Measurements from ENCODE around the gene TMEM141.
"Not testable (repeated sequence)": the region's sequence is repeated elsewhere in the genome, so short reads cannot be mapped to it uniquely, and the experiment has no call there.

TMEM141 gene

DNA sequence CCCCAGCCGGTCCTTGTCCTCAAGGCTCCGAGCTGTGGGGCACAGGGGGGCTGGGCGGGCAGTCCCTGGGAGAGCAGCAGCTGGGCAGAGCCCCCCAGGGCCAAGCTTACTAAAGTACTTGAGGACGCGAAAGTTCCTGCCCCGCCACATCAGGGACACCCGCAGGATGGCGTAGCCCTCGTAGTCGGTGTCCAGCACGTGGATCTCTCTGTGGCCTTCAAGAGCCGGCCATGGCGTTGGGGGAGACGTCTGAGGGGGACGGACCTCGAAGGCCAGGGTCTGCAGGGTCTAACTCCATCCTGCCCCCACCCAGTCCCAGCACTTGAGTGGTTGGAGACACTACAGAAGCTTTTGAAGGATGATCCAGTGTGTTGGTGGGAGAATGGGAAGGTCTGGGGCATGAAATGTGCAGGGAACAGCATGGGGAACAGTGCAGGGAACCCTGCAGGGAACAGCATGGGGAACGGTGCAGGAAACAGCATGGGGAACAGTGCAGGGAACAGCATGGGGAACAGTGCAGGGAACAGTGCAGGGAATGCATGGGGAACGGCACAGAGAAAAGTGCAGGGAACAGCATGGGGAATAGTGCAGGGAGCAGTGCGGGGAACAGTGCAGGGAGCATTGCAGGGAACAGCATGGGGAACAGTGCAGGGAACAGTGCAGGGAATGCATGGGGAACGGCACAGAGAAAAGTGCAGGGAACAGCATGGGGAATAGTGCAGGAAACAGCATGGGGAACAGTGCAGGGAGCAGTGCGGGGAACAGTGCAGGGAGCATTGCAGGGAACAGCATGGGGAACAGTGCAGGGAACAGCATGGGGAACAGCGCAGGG is 35.6 kb upstream of the TMEM141 start:
- DNase-seq (ENCODE audit: low read depth), result not testable (repeated sequence)

DNA sequence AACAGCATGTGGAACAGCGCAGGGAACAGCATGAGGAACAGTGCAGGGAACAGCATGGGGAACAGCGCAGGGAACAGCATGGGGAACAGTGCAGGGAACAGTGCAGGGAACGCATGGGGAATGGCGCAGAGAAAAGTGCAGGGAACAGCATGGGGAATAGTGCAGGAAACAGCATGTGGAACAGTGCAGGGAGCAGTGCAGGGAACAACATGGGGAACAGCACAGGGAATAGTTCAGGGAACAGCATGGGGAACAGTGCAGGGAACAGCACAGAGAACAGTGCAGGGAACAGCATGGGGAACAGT is 35.1 kb upstream of the TMEM141 start:
- DNase-seq (ENCODE audit: low read depth), result no peak

DNA sequence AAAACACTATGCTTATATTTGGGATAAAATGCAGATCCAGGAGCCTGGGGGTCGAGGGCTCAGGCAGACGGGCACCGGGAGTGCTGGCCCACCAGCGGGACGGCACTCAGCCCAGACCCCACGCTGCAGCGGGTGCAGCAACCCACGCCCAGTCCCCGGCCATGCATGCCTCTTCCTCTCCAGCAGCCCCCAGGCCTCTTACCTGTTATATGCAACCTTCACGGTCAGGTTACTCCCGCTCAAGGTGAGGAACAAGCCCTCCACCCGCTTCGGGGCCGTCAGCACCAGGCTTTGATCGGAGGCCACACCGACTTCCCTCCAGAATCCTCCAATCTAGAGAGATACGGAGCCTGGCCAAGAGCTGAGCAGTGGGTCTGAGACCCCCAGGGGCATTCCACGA is 34.3 kb upstream of the TMEM141 start:
- DNase-seq (ENCODE audit: low read depth), result no peak

DNA sequence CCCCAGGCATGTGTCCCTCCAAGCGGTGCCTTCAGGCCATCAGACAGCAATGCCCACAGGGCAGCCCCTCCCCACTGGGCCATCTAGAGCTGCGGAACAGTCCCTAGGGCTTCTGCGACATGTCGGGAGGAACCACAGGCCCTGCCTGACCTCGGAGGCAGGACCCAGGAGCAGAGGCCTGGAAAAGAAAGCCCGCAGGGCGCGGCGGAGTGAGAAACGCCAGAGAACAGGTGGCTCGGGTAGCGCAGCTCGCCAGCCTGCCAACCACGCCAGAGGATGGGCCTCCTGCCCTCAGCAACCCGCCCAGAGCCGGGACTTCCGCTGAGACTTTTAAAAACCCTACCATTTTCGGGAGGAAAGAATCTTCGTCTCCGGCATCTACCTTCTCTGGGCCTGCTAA is 33.8 kb upstream of the TMEM141 start:
- DNase-seq (ENCODE audit: low read depth), result no peak

DNA sequence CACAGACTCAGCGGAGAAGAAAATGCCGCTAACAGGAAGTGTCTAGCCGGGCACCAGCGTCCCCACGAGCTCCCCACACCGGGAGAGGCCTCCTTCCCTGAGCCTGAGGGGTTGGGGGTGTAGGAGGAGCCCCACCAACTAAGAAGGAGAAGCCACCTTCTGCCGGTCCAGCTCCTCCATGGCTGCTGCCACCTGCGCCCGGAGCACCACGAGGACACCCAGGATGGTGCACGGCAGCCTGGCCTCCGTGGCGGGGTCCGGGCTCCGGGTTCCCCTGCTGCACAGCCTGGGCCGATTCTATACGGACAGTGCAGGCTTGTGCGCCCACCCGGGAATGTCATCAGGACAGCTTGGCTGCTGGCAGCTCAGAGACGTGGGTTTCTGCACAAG is 33.4 kb upstream of the TMEM141 start:
- DNase-seq (ENCODE audit: low read depth), result no peak

DNA sequence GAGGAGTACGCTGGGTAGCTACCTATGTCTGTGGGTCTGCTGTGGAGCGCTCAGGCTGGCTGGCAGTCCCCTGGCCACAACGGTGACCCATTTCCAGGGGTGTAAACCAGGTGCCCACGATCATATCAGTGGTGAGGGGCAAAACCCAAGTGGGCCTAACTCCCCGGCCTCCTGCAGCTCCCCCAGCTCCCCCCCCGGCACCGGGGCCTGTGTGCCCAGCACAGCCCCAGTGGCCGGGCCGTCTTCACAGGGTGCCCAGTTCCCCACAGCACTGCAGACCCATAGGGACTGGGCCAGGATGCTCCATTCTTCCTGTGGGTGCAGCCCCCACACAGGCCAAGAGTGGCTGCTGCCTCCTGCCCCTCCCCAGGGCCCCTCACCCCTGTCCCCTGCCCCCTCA is 32.1 kb upstream of the TMEM141 start:
- DNase-seq (ENCODE audit: low read depth), result no peak

DNA sequence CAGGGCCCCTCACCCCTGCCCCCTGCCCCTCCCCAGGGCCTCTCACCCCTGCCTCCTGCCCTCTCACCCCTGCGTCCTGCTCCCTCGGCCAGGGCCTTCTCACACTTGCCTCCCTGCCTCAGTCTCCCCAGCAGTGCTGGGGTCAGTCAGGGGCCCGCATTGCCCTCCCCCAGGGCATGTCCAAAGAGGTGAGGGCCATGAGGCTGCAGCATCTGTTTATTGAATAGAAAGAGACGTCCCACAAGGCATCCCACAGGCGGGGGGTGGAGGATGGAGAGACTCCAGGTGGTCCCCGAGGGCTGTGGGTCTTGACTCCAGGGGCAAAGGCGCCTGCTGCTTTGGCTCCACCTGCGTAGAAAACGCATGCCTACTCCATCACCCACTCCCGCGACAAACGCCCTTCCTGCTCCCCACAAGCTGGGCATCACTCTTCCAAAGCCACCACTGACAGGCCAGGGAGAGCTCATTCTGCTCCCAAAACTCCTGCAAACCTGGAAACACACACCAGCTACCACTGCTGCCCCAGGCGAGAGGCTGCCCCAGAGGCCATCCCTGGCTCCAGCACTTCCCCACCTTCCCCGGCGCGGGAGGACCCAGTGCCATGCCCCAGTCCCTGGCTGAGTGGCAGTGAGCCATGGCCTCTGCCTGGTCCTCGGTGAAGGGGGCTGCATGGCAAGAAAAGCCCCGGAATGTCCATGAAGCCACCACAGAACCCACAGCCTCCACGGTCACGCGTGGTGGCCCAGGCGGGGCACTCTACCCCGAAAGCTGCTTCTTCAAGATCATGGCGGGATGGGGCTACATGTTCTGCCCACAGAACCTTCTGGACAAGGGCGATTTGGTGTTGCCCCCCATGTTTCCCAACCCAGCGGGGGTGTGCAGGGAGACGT is 31.5 kb upstream of the TMEM141 start:
- DNase-seq (ENCODE audit: low read depth), result no peak

DNA sequence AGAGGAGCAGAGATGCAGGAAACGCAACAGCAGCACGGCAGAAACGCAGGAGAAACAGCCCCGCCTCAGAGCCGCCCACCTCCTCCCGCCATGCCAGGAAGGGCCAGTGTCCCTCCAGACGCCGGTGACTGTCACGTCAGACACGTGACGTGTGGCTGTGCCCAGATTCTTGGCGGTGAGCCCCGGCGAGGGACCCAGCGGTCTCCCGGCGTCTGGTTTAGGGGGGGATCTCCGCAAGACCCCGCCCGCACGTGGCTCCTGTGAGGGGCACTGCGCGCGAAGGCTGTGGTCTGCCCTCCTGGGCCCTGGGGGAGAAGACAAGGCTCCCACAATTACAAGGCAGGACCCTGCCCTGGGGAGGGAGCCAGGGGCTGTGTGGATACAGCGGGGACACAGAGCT is 30.7 kb upstream of the TMEM141 start:
- DNase-seq (ENCODE audit: low read depth), result no peak

DNA sequence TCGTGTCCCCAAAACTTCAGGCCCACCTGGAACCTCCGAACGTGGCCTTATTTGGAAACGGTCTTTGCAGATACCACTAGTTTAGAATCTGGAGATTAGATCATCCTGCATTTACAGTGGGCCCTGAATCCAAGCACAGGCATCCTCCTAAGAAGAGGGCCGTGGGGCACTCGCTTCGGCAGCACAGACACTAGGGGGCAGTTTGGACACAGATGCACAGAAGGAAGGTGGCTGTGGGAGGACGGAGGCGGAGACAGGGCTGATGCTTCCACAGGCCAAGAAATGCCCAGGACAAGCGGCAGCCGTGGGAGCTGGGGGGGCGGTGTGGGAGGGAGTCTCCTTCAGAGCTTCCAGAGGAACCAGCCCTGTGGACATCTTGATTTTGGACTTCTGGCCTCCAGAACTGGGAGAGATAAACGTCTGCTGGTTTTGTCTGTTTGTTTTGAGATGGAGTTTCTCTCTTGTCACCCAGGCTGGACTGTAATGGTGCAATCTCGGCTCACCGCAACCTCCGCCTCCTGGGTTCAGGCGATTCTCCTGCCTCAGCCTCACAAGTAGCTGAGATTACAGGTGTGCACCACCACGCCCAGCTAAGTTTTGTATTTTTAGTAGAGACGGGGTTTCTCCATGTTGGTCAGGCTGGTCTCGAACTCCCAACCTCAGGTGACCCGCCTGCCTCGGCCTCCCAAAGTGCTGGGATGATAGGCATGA is 30.2 kb upstream of the TMEM141 start:
- DNase-seq (ENCODE audit: low read depth), result not testable (repeated sequence)

DNA sequence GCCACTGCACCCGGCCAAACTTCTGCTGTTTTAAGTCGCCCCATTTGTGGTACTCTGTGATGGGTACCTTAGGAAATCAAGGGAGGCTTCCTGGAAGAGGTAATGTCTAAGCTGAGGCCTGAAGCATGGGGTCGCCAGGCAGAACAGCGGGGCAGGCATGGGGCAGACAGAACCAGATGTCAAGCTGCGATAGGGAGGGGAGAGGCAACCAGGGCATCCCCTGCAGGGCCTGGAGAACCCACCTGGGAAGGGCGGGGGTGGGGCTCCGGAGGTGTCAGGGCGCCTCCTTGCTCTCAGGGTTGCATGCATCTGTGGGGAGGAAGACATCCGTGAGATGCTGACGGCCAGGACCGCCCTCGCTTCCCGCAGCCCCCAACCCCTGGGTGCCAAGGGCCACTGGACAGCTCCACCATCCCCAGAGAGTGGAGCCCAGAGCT is 29.6 kb upstream of the TMEM141 start:
- no peak for DNase-seq (ENCODE audit: low read depth)

DNA sequence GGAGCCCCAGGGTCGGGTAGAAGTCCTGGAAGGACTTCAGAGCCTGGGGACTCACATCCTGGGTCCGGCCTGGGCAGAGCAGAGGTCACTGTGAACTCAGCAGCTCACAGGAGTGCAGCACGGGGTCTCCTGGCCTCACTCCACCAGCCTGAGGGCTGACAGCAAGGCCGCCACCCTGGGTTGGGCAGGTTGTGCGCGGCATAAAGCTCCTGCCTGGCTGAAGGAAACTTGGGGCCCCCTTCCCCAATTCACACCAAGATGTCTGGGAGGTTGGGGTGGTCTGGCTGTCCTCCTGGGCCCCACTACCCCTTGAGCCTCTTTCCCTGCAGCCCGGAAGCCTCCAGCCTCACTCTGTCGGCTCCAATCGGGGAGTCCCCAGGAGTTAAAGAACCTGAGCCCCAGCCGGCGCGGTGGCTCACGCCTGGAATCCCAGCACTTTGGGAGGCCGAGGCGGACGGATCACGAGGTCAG is 28.9 kb upstream of the TMEM141 start:
- no peak for DNase-seq (ENCODE audit: low read depth)

DNA sequence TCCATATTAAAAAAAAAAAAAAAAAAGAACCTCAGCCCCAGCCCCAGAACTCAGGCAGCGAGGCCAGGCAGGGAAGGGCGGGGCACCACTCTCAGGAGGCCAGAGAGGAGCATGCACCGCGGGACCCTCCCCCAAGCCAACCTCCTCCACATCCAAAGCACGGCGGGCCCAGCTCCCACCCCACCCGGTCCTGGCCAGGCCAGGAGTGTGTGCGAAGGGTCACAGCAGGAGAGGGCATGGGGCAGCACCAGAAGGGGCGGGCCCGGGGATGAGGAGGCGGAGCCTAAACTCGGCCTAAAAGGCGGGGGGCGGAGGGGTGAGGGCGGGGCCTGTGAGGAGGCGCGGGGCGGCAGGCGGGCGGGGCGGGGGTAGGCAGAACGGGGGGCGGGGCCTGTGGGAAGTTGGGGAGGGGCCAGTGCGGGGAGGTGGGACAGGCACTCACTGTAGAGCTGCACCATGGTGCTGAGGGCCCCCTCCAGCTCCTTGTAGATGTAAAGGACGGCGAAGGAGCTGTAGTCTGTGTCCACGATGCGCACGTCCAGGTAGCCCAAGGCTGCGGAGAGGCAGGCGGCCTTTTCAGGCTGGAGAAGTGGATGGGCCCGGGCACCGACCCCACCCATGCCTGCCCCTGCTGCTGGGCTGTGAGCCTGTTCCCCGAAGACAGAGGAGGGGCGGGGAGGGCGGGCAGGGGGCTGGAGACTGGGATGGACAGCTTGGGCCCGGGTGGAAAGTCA is 28.1 kb upstream of the TMEM141 start:
- DNase-seq (ENCODE audit: low read depth), result no peak

DNA sequence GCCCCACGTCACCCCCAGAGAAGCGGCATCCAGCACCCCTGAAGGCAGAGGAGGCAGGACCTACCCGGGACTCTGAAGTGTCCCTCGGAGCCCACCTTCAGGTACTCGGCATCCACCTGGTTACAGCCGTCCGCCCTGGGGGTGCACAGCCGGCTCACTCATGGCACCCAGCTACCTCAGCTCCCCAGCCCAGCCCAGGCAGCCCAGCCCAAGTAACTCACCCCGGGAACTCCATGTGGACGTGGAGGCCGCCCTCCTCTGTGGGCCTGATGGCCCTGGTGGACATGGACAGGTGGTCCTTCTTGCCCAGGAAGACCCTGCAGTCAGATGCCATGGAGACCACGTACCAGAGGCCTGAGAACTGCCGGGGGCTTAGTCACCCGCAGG is 27.5 kb upstream of the TMEM141 start:
- DNase-seq (ENCODE audit: low read depth), result no peak

DNA sequence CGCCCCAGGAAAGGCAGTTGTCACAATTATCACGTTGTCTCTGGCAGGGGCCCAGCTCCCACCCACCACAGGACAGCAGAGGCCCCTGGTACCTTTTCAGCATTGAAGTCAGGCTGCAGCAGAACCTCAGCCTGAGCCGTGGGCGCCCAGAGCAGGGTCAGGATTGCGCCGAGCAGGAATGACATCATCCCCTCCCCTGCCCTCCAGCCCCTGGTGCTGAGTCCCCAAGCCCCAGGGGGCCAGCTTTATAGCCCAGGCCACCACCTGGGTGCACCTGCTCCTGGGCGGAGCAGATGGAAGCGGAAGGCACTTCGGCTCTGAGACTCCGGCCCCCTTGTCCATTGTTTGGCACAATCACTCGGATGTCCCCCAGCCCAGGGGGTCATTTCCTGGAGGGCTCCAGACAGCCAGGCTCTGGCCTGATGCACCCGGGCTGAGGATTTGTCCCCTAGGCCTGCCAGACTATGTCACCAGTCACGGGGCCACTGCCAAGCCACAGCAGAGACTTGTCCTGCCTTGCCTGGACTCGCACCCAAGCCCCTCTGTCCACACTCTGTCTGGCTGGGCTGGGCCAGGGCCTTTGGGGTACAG is 26.7 kb upstream of the TMEM141 start, which contains the start of gene LCN15:
TSS of gene LCN15 (minus strand) at position 218 of the 591 bp plus-strand sequence. CDS start at position 188, 30 bp downstream.
- DNase-seq (ENCODE audit: low read depth), result no peak

DNA sequence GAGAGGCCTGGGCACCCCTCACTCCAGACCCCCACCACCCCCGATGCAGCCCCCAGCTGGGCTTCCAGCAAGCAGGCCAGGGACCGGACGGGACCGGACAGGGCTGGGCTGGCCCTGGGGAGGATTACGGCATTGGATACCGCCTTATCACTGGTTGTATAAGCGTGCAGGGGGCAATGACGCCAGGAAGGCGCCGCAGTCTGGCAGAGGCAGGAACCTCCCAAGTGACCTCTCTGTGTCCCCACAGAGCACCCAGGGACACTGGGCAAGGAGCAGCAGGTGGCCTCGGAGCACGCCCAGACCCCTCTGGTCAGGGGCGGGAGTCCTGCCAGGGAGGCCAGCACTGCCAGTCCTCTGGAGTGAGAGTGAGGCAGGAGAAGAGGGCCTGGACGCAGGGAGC is 26.1 kb upstream of the TMEM141 start:
- DNase-seq (ENCODE audit: low read depth), result no peak

DNA sequence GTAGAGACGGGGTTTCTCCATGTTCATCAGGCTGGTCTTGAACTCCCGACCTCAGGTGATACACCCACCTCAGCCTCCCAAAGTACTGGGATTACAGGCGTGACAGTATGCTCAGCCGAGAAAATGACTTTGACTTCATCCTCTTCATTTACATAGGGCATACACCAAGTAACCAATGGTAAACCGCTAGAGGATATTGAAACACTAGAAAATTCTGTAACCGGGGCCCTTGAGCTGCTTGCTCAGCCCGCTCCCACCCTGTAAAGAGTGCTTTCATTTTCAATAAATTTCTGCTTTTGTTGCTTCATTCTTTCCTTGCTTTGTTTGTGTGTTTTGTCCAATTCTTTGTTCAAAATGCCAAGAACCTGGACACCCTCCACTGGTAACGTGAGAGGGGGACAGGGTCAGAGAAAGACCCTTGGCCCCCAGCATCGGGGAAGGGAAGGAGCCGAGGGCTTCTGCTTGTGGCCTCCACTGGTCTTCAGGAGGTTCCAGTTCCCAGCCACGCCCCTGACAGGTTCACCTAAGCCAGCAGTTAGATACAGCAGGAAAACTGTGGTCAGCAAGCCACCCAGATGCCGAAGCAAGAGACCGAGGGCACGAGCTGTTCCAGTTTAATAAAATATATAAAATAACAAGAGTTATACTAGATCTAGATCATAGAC is 25.3 kb upstream of the TMEM141 start:
- DNase-seq (ENCODE audit: low read depth), result not testable (repeated sequence)

DNA sequence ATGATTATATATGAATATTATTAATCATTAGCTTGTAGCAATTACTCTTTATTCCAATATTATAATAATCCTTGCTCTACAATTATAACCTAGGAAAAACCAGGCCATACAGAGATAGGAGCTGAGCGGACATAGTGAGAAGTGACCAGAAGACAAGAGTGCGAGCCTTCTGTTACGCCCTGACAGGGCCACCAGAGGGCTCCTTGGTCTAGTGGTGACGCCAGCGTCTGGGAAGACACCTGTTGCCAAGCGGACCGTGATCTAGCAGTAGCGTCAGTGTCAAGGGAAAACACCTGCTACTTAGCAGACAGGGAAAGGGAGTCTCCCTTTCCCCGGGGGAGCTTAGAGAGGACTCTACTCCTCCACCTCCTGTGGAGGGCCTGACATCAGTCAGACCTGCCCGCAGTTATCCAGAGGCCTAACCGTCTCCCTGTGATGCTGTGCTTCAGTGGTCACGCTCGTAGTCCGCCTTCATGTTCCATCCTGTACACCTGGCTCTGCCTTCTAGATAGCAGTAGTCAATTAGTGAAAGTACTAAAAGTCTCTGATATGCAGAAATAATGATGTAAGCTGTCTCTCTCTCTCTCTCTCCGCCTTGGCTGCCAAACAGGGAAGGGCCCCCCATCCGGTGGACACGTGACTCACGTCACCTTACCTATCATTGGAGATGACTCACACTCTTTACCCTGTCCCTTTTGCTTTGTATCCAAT is 24.6 kb upstream of the TMEM141 start:
- not testable (repeated sequence) for DNase-seq (ENCODE audit: low read depth)

DNA sequence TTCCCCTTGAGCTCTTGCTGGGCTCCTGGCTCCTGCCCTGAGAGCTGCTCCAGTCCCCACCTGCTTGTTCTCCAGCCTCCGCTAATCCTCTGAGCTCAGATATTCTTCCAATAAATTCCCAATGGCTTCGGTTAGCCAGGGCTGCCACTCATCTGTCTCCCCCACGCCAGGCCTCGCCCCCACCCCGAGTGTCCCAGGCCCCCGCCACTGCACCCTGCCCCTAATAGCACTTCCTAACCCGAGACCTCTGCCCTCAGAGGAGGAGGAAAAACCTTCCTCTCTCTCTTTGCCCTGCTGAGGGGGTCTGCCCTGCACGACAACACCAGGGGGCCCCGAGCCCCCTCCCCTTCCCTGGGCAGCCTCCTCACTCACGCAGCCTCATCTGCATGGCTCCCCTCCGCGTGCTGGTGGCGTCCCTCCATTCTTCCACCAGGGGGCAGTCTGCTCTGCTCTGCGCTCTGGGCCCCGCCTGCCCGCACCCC is 21.4 kb upstream of the TMEM141 start:
- DNase-seq (ENCODE audit: low read depth), result peak; percentile 25

DNA sequence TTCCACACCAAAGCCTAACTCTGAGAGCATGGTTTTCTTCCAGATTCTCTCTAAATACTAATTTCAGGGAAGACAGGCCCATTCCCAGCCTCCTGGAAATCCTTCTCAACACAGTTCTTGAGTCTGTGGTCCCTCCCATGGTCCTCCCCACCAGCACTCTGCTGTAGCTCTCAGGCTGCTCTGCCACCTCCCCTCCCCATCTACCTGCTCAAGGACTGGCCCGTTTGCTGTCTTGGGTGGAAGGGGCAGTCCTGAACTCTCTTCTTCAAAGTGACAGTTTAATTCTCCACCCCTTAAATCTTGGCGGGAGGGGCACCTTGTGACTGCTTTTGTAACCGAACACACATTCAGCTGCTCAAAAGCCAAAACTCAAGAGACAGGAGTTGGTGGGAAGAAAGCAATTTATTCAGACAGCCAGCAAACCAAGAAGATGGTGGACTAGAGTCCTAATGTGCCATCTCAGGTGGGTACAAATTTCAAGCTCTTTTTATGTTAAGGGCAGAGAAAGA is 19.2 kb upstream of the TMEM141 start:
- DNase-seq (ENCODE audit: low read depth), result no peak

All from activated T-cell treated with anti-CD3 and anti-CD28 coated beads for 1 hour (primary cell).